GM12864 (cell line): ENCODE results near the gene MICU1.
"Not testable (repeated sequence)": the region's sequence is repeated elsewhere in the genome, so short reads cannot be mapped to it uniquely, and the experiment has no call there.

ENCODE experiments used
- DNase-seq: peaks from one replicate; pipeline ENCODE4 v3.0.0-alpha.2; 2011; ENCODE audit warnings: low read depth
- H3K4me3 ChIP-seq: 2 replicates; pipeline ENCODE4 v1.5.1; 2011; ENCODE audit warnings: mild to moderate bottlenecking, low read depth, low read length, control low read depth
- TF ChIP-seq, protein P1 (sequence below): IDR thresholded peaks from 2 replicates; pipeline ENCODE4 v1.5.1; 2011; ENCODE audit warnings: low read depth, mild to moderate bottlenecking, moderate library complexity, low read length, control low read depth, inconsistent platforms; ENCODE audit errors: missing control alignments

MICU1 gene

DNA sequence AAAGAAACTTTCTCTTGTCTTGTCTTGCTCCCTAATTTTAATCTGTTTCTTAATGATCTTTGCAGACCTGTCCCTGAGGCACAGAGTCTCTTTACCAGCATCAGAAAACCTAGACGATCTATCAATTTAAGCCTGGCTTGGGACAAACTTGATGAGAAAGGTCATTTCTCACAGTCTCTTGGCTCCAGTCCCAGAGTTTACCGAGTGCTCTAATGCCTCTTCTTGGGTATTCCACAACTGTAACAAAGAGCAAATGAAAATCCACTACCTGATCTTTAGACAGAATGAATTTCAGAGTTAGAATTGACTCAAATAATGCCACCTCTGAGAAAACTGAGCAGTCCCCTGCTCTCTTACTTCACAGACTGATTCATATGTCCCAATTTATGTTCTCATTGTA lies 164.8 kb downstream of the MICU1 start:
- H3K4me3 ChIP-seq: no peak overlapping the region
- no peak for DNase-seq
- TF ChIP-seq, protein P1, sequence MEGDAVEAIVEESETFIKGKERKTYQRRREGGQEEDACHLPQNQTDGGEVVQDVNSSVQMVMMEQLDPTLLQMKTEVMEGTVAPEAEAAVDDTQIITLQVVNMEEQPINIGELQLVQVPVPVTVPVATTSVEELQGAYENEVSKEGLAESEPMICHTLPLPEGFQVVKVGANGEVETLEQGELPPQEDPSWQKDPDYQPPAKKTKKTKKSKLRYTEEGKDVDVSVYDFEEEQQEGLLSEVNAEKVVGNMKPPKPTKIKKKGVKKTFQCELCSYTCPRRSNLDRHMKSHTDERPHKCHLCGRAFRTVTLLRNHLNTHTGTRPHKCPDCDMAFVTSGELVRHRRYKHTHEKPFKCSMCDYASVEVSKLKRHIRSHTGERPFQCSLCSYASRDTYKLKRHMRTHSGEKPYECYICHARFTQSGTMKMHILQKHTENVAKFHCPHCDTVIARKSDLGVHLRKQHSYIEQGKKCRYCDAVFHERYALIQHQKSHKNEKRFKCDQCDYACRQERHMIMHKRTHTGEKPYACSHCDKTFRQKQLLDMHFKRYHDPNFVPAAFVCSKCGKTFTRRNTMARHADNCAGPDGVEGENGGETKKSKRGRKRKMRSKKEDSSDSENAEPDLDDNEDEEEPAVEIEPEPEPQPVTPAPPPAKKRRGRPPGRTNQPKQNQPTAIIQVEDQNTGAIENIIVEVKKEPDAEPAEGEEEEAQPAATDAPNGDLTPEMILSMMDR: no peak

DNA sequence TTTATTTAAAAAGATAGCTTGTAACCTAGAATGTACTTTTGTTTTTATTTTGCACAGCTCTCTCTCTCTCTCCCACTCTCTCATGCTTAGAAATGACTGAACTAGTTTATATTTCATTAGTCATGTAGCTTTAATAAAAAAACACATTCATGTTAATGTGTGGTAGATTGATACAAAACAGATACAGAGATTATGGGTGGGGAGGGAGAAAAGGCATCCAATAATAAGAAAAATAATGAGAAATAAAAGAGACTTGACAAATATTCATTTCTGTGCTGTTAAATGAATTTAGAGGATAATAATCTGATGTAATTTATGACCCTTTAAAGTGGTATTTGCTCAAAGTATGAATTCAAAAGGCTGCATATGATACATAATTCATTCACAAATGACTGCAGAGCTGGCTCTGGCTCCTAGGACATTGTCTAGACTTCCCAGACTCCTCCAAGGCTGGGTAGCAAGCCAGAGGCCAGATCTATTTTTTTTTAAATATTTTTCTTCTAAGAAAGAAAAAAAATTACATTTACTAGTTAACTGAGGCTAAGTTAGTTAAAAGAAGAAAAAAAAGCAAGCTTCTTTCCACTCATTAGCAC lies 165.5 kb downstream of the MICU1 start:
- no peak overlapping the region for H3K4me3 ChIP-seq
- TF ChIP-seq, protein P1: no peak
- DNase-seq: no peak

DNA sequence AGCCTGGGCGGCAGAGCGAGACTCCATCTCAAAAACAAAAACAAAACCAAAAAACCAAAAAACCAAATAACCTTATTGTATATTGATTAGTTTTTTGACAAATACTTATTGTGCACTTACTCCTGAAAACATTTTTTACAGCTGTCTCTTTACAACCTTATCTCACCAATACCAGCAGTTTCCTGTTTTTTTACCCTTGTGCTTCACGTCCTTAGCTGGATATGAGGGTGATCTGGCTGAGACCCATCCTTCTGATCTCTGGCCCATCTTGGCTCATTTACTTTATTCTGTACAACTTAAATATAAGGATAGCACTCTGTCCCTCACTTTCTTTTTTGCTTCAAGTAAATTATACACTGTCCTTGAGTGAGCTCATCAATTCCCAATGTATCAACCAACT lies 166.6 kb downstream of the MICU1 start:
- H3K4me3 ChIP-seq: no peak overlapping the region
- no peak for DNase-seq
- TF ChIP-seq, protein P1: no peak

DNA sequence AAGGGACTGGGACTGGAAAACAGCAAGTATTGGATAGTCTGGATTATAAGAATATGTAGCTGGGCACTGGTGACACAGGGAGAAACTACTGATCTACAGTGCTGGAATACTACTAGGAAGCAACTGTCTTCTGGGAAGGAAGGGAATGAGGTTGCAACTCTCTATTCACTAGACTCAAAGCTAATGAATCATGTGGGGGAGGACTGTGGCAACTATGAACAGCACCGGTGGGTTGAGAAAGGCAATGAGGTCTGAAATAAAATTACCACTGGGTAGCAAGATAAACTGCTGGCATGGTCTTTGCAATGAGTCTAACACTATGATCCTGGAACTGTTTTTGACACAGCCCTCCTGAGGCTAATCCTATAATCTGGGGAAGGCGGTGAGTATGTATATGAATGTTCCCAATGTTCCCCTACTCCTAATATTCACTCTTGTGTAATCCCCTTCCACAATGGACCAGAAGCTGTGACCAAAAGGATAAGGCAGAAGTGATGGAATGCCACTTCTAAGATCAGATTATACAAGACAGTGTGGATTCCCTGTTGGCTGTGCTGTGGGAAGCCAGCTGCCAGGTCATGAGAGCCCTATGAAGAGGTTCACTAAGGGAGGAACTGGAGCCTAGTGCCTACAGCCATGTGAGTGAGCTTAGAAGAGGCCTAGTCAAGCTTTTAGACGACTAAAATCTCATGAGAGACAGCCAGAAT lies 169.8 kb downstream of the MICU1 start:
- H3K4me3 ChIP-seq: no peak overlapping the region
- no peak for DNase-seq
- TF ChIP-seq, protein P1: no peak

DNA sequence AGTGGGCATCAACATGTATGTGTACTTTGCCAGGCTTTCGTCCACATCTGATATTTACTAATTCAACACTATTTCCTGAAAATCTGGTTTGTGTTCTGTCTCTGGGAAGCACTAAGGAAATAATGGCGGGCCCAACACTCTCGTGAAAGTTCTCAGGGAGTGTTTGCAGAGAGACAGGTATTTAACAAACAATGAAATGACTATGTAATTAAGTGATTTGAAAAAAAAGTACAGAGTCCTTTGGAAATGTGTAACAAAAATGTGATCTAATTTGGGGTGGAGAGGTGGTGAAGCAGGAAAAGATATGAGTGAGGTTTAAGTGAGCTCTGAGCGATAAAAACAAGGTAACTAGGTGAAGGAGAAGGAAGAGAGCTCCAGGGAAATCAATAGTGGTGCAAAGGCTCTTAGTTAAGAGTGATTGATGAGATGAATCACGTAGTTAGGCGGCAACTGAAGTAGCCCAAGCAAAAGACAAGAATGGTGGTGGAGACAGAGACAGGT lies 175.9 kb downstream of the MICU1 start:
- H3K4me3 ChIP-seq: no peak overlapping the region
- no peak for DNase-seq
- TF ChIP-seq, protein P1: no peak

DNA sequence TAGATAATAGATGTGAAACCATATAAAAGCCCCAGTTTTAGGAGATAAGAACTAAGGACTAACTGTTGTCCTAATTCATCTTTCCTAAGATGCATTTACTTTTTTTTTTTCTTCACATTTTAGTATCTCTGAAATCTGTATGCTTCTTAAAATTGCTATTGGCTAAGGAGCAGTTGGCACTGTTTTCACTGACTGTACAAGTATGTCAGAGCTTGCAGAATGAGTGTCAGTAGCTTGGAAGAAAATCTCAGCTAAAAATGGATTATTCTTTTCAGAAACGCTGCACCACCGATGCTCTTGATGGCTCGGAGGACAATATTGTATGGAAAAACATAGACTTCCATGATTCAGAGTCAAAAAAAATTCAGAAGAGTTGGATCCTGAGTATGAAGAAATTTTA lies 180.0 kb downstream of the MICU1 start:
- no peak for DNase-seq
- no peak overlapping the region for H3K4me3 ChIP-seq
- TF ChIP-seq, protein P1: no peak

DNA sequence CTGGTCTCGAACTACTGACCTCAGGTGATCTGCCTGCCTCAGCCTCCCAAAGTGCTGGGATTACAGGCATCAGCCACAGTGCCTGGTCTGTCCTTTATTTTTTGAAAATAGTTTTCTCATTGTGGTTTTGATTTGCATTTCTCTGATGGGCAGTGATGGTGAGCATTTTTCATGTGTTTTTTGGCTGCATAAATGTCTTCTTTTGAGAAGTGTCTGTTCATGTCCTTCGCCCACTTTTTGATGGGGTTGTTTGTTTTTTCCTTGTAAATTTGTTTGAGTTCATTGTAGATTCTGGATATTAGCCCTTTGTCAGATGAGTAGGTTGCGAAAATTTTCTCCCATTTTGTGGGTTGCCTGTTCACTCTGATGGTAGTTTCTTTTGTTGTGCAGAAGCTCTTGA lies 182.9 kb downstream of the MICU1 start:
- not testable (repeated sequence) for H3K4me3 ChIP-seq, DNase-seq
